Right lobe of liver (tissue), 6 donors: Measurements from ENCODE around the gene KIRREL3. TPM values are rescaled to one million over a fixed set of nuclear protein-coding genes. Genes with fewer than 3 reads are reported as not detected.

Source experiments
- ATAC-seq, 4 donors: fragments of 200-7000 bp; cut with Tn5 transposase; one replicate each; pipeline ENCODE4 v1.9.1; 2020; ENCODE audit warnings: mild to moderate bottlenecking in 4 of 4, moderate library complexity in 4 of 4
- DNase-seq, 3 donors: peaks; one replicate each; pipeline ENCODE4 v3.0.0-alpha.2; 2020
- H3K27ac ChIP-seq, 3 donors: fragments of 200-600 bp; one replicate each; pipeline ENCODE4 v1.8.0; 2022
- H3K27me3 ChIP-seq, 2 donors: fragments of 200-600 bp; one replicate each; pipeline ENCODE4 v1.8.0; 2022
- H3K36me3 ChIP-seq, 4 donors: fragments of 200-600 bp; sonication (generic) in 1 of 4; one replicate each; pipeline versions ENCODE4 v1.5.1 to v1.8.0; 2017 to 2022; ENCODE audit warnings: control low read depth in 1 of 4
- H3K4me1 ChIP-seq, 4 donors: fragments of 200-600 bp; sonication (generic) in 1 of 4; one replicate each; pipeline versions ENCODE4 v1.5.1 to v1.8.0; 2017 to 2022; ENCODE audit warnings: control low read depth in 1 of 4
- H3K4me3 ChIP-seq, 3 donors: fragments of 200-600 bp; one replicate each; pipeline ENCODE4 v1.8.0; 2022
- H3K9me3 ChIP-seq, 4 donors: fragments of 200-600 bp; sonication (generic) in 1 of 4; one replicate each; pipeline versions ENCODE4 v1.5.1 to v1.8.0; 2017 to 2022; ENCODE audit warnings: control low read depth in 1 of 4
- CTCF ChIP-seq, 4 donors: fragments of 200-600 bp in 3 of 4; fragments of 450-650 bp in 1 of 4; IDR thresholded peaks; one replicate each; pipeline versions ENCODE4 v1.5.1 to v1.8.0; 2016 to 2022; ENCODE audit warnings: antibody characterized with exemption in 4 of 4, mild to moderate bottlenecking in 2 of 4
- POLR2A ChIP-seq: fragments of 450-650 bp; IDR thresholded peaks from one replicate; pipeline ENCODE4 v1.6.1; 2017; ENCODE audit warnings: antibody characterized with exemption, mild to moderate bottlenecking
- WGBS: methylation state at CpG from one replicate; pipeline ENCODE4 v1.1.6; 2018; ENCODE audit warnings: low coverage, low lambda C conversion rate; ENCODE audit not compliant: insufficient coverage; ENCODE audit errors: missing lambda C conversion rate; 5-methylcytosine and 5-hydroxymethylcytosine counted together
- intact Hi-C, 2 donors: fragments of 100-400 bp; cut with DNase I; formaldehyde crosslinking; loops; one replicate each; pipeline versions ENCODE4 v1.11.2 to v1.14.1; 2022
- total RNA-seq, 6 experiments: library from RNA; depleted of rRNA in 2 of 6; stranded (reverse); fragments of >200 nt in 2 of 6; fragmentation: NEBNext Ultra II Directional in 3 of 6; extraction: Animal tissue kit (Norgen Biotek cat#: 25700) in 3 of 6; gene quantifications; one replicate each; pipeline versions ENCODE4 v1.1.0 to v1.2.4, GENCODE V29; 2016 to 2023
- donor health status: DM: no; HTN: yes; CAD: no.
- donor health status: DM: no; HTN: no; CAD: no.
- donor health status: DM: no; HTN: no; CAD: no.
- donor health status: DM: no; HTN: yes; CAD: no.
- donor health status: DM: no; HTN: yes; CAD: no.

Gene KIRREL3
- total RNA-seq, 6 experiments from 2014 or later: not detected

DNA sequence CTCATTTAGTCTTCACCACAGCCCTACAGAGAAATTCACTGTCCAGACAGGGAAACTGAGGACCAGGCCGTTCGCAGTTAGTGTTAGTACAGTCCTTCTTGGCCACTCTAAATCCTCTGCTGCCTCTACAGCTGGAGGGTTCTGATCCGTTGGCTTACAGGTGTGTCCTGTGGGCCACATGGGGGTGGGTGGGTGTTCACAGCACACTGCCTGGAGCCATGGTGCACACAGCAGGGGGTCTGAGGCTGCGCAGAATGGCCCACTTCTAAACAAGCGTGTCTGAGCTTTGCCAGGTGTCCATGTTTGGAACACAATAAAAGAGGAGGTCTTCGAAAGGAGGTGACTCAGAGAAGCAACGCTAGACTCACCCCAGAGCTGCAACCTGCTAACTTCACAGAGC is 396.1 kb downstream of the KIRREL3 start:
- DNase-seq: no peak
- WGBS: 76% methylated on average over 5 of the region's 7 CpGs
- intact Hi-C loops: loop anchor here (10.0 kb wide), 2 partner anchors 110 to 380 kb away; no protein-coding TSS in a partner anchor
- Histone ChIP-seq H3K9me3 (no peaks in the 10 kb centered on the region), H3K27ac (no peak overlapping the region), H3K27me3 (no peaks in the 10 kb centered on the region), H3K4me1 (no peaks in the 10 kb centered on the region), H3K36me3 (no peaks in the 10 kb centered on the region), H3K4me3 (no peak overlapping the region)
- ATAC-seq: no peak
- no peak for TF ChIP-seq CTCF (IDR thresholded peaks at IDR 0.05)
- no peak for TF ChIP-seq POLR2A

- DNase-seq: no peak
- H3K4me3 ChIP-seq: no peak overlapping the region
- intact Hi-C loops: loop anchor here (10.0 kb wide), 2 partner anchors 111 to 381 kb away; no protein-coding TSS in a partner anchor
- H3K27me3 ChIP-seq: no peaks in the 10 kb centered on the region
- ATAC-seq: no peak
- H3K9me3 ChIP-seq: no peaks in the 10 kb centered on the region
- TF ChIP-seq POLR2A (no peak), CTCF (IDR thresholded peaks at IDR 0.05) (no peak)
- H3K27ac ChIP-seq: no peak overlapping the region
- no peaks in the 10 kb centered on the region for H3K36me3 ChIP-seq
- WGBS: no CpG with 5 or more reads among the region's 6 CpGs
- no peaks in the 10 kb centered on the region for H3K4me1 ChIP-seq
These were observed 397.1 kb downstream of the KIRREL3 start for GRCh38 chr11:126603486-126603885.

GRCh38 chr11:126602993-126603392 is 397.6 kb downstream of the KIRREL3 start:
- intact Hi-C loops: loop anchor here (10.0 kb wide), 2 partner anchors 112 to 382 kb away; no protein-coding TSS in a partner anchor
- no peak overlapping the region for H3K4me3 ChIP-seq
- TF ChIP-seq POLR2A (no peak), CTCF (IDR thresholded peaks at IDR 0.05) (no peak)
- WGBS: 54% methylated on average over 2 of the region's 6 CpGs
- ATAC-seq: no peak
- no peak for DNase-seq
- H3K27ac ChIP-seq: no peak overlapping the region
- no peaks in the 10 kb centered on the region for H3K4me1 ChIP-seq
- no peaks in the 10 kb centered on the region for H3K9me3 ChIP-seq
- no peaks in the 10 kb centered on the region for H3K27me3 ChIP-seq
- no peaks in the 10 kb centered on the region for H3K36me3 ChIP-seq

GRCh38 chr11:126602349-126602940 is 398.1 kb downstream of the KIRREL3 start:
- Histone ChIP-seq H3K27me3 (no peaks in the 10 kb centered on the region), H3K4me3 (no peak overlapping the region), H3K27ac (no peak overlapping the region), H3K36me3 (no peaks in the 10 kb centered on the region), H3K4me1 (no peaks in the 10 kb centered on the region), H3K9me3 (no peaks in the 10 kb centered on the region)
- intact Hi-C loops: loop anchor here (10.0 kb wide), 2 partner anchors 112 to 382 kb away; no protein-coding TSS in a partner anchor
- ATAC-seq (no peak), DNase-seq (no peak)
- no peak for TF ChIP-seq CTCF (IDR thresholded peaks at IDR 0.05)
- TF ChIP-seq POLR2A: no peak
- WGBS: 75% methylated on average over 7 of the region's 12 CpGs
